ENCODE data around the gene RYR2.
"Not testable (repeated sequence)": the region's sequence is repeated elsewhere in the genome, so short reads cannot be mapped to it uniquely, and the experiment has no call there.

RYR2 gene

GRCh38 chr1:237149857-237150256 is 107.9 kb downstream of the RYR2 start:
- H3K9me3 Mint-ChIP-seq, result no peaks in the 10 kb centered on the region
- no peak for ATAC-seq (replicated peaks)
- peaks cover 4 to 12% of the 10 kb centered on the region in 2 donors for H3K27me3 Mint-ChIP-seq

GRCh38 chr1:237151979-237152378 is 110.0 kb downstream of the RYR2 start:
- DNase-seq; H3K4me3 Mint-ChIP-seq; H3K27ac Mint-ChIP-seq; H3K9me3 Mint-ChIP-seq; H3K36me3 Mint-ChIP-seq (ENCODE audit: insufficient read depth); ATAC-seq (replicated peaks); H3K4me1 Mint-ChIP-seq (ENCODE audit: low read depth in 2 of 2): not testable (repeated sequence)
- peaks cover 13 to 14% of the 10 kb centered on the region in 2 donors for H3K27me3 Mint-ChIP-seq

More at GRCh38 chr1:237149857-237150256, 107.9 kb downstream of the RYR2 start:
- DNase-seq, result no peak
- Mint-ChIP-seq H3K36me3 (ENCODE audit: insufficient read depth) (peaks cover 3% of the 10 kb centered on the region), H3K27ac (no peak overlapping the region), H3K4me3 (no peak overlapping the region), H3K4me1 (ENCODE audit: low read depth in 2 of 2) (no peaks in the 10 kb centered on the region)

- Mint-ChIP-seq H3K27ac (no peak overlapping the region), H3K27me3 (peaks cover 13 to 14% of the 10 kb centered on the region in 2 donors), H3K9me3 (no peaks in the 10 kb centered on the region), H3K4me3 (no peak overlapping the region), H3K36me3 (ENCODE audit: insufficient read depth) (peaks cover 3% of the 10 kb centered on the region), H3K4me1 (ENCODE audit: low read depth in 2 of 2) (no peaks in the 10 kb centered on the region)
- no peak for DNase-seq
- no peak for ATAC-seq (replicated peaks)
Observed at GRCh38 chr1:237152506-237153335, 110.7 kb downstream of the RYR2 start.

- no peak for ATAC-seq (replicated peaks)
- H3K4me1 Mint-ChIP-seq (ENCODE audit: low read depth in 2 of 2), result no peaks in the 10 kb centered on the region
- no peak overlapping the region for H3K27ac Mint-ChIP-seq
- H3K4me3 Mint-ChIP-seq, result no peak overlapping the region
- peaks cover 3% of the 10 kb centered on the region for H3K36me3 Mint-ChIP-seq (ENCODE audit: insufficient read depth)
- no peaks in the 10 kb centered on the region for H3K9me3 Mint-ChIP-seq
- H3K27me3 Mint-ChIP-seq, result peaks cover 13 to 14% of the 10 kb centered on the region in 2 donors
- DNase-seq, result no peak
Observed at GRCh38 chr1:237154157-237154556, 112.2 kb downstream of the RYR2 start.

GRCh38 chr1:237164406-237165352 is 122.7 kb downstream of the RYR2 start:
- no peak for ATAC-seq (replicated peaks)
- no peak for DNase-seq
- Mint-ChIP-seq H3K36me3 (ENCODE audit: insufficient read depth) (no peaks in the 10 kb centered on the region), H3K4me3 (no peak overlapping the region), H3K9me3 (no peaks in the 10 kb centered on the region), H3K27ac (no peak overlapping the region), H3K27me3 (peaks cover 15 to 31% of the 10 kb centered on the region in 2 donors), H3K4me1 (ENCODE audit: low read depth in 2 of 2) (no peaks in the 10 kb centered on the region)

- ATAC-seq (replicated peaks) (no peak), DNase-seq (no peak)
- Mint-ChIP-seq H3K9me3 (no peaks in the 10 kb centered on the region), H3K36me3 (ENCODE audit: insufficient read depth) (no peaks in the 10 kb centered on the region), H3K4me1 (ENCODE audit: low read depth in 2 of 2) (no peaks in the 10 kb centered on the region), H3K4me3 (no peak overlapping the region), H3K27me3 (peaks cover 29 to 45% of the 10 kb centered on the region in 2 donors), H3K27ac (no peak overlapping the region)
Observed at GRCh38 chr1:237166086-237166485, 124.1 kb downstream of the RYR2 start.

GRCh38 chr1:237166593-237167101 is 124.7 kb downstream of the RYR2 start:
- DNase-seq, result no peak
- H3K9me3 Mint-ChIP-seq, result no peaks in the 10 kb centered on the region
- peaks cover 29 to 46% of the 10 kb centered on the region in 2 donors for H3K27me3 Mint-ChIP-seq
- H3K4me1 Mint-ChIP-seq (ENCODE audit: low read depth in 2 of 2), result no peaks in the 10 kb centered on the region
- no peak for ATAC-seq (replicated peaks)
- no peaks in the 10 kb centered on the region for H3K36me3 Mint-ChIP-seq (ENCODE audit: insufficient read depth)
- H3K4me3 Mint-ChIP-seq, result no peak overlapping the region
- no peak overlapping the region for H3K27ac Mint-ChIP-seq

GRCh38 chr1:237170149-237170548 is 128.2 kb downstream of the RYR2 start:
- DNase-seq, result no peak
- peaks cover 46 to 50% of the 10 kb centered on the region in 2 donors for H3K27me3 Mint-ChIP-seq
- H3K4me3 Mint-ChIP-seq, result no peak overlapping the region
- no peak for ATAC-seq (replicated peaks)
- H3K27ac Mint-ChIP-seq, result no peak overlapping the region
- H3K36me3 Mint-ChIP-seq (ENCODE audit: insufficient read depth), result no peaks in the 10 kb centered on the region
- no peaks in the 10 kb centered on the region for H3K9me3 Mint-ChIP-seq
- no peaks in the 10 kb centered on the region for H3K4me1 Mint-ChIP-seq (ENCODE audit: low read depth in 2 of 2)

- ATAC-seq (replicated peaks), result no peak
- Mint-ChIP-seq H3K27me3 (peaks cover 46 to 50% of the 10 kb centered on the region in 2 donors), H3K27ac (no peak overlapping the region), H3K4me1 (ENCODE audit: low read depth in 2 of 2) (no peaks in the 10 kb centered on the region), H3K4me3 (no peak overlapping the region), H3K9me3 (no peaks in the 10 kb centered on the region), H3K36me3 (ENCODE audit: insufficient read depth) (no peaks in the 10 kb centered on the region)
- no peak for DNase-seq
Observed at GRCh38 chr1:237171454-237172117, 129.6 kb downstream of the RYR2 start.

GRCh38 chr1:237172118-237172485 is 130.1 kb downstream of the RYR2 start:
- no peak for ATAC-seq (replicated peaks)
- DNase-seq, result no peak
- Mint-ChIP-seq H3K9me3 (no peaks in the 10 kb centered on the region), H3K27me3 (peaks cover 46 to 50% of the 10 kb centered on the region in 2 donors), H3K36me3 (ENCODE audit: insufficient read depth) (no peaks in the 10 kb centered on the region), H3K4me3 (no peak overlapping the region), H3K27ac (no peak overlapping the region), H3K4me1 (ENCODE audit: low read depth in 2 of 2) (no peaks in the 10 kb centered on the region)

- H3K36me3 Mint-ChIP-seq (ENCODE audit: insufficient read depth), result no peaks in the 10 kb centered on the region
- H3K9me3 Mint-ChIP-seq, result no peaks in the 10 kb centered on the region
- H3K4me3 Mint-ChIP-seq, result no peak overlapping the region
- no peaks in the 10 kb centered on the region for H3K4me1 Mint-ChIP-seq (ENCODE audit: low read depth in 2 of 2)
- H3K27me3 Mint-ChIP-seq, result peaks cover 20 to 28% of the 10 kb centered on the region in 2 donors
- no peak for DNase-seq
- no peak for ATAC-seq (replicated peaks)
- no peak overlapping the region for H3K27ac Mint-ChIP-seq
Observed at GRCh38 chr1:237179503-237179902, 137.5 kb downstream of the RYR2 start.

GRCh38 chr1:237180256-237180655 is 138.3 kb downstream of the RYR2 start:
- Mint-ChIP-seq H3K27me3 (peaks cover 16 to 28% of the 10 kb centered on the region in 2 donors), H3K4me1 (ENCODE audit: low read depth in 2 of 2) (no peaks in the 10 kb centered on the region), H3K27ac (no peak overlapping the region), H3K9me3 (no peaks in the 10 kb centered on the region), H3K36me3 (ENCODE audit: insufficient read depth) (no peaks in the 10 kb centered on the region), H3K4me3 (no peak overlapping the region)
- no peak for ATAC-seq (replicated peaks)
- no peak for DNase-seq

- Mint-ChIP-seq H3K4me3 (no peak overlapping the region), H3K27me3 (peaks cover 16 to 31% of the 10 kb centered on the region in 2 donors), H3K36me3 (ENCODE audit: insufficient read depth) (no peaks in the 10 kb centered on the region), H3K4me1 (ENCODE audit: low read depth in 2 of 2) (no peaks in the 10 kb centered on the region), H3K27ac (no peak overlapping the region), H3K9me3 (no peaks in the 10 kb centered on the region)
- ATAC-seq (replicated peaks) (no peak), DNase-seq (no peak)
Observed at GRCh38 chr1:237181743-237182317, 139.8 kb downstream of the RYR2 start.
